ENCODE results near the gene SPATS2L.

The SPATS2L gene

GRCh38 chr2:200502196-200502595 lies 195.7 kb downstream of the SPATS2L start:
- H3K4me3 ChIP-seq (ENCODE audit: low read depth in 1 of 2, low read length in 2 of 2) = no peak overlapping the region

GRCh38 chr2:200506679-200507078 lies 200.2 kb downstream of the SPATS2L start:
- peaks cover 0 to 7% of the 10 kb centered on the region in 2 donors for H3K4me1 ChIP-seq (ENCODE audit: control insufficient read depth in 1 of 2, insufficient read depth in 2 of 2, low read length in 2 of 2)
- H3K4me3 ChIP-seq (ENCODE audit: low read depth in 1 of 2, low read length in 2 of 2) = no peak overlapping the region
- H3K9me3 ChIP-seq (ENCODE audit: control insufficient read depth in 1 of 2, low read length in 2 of 2) = no peaks in the 10 kb centered on the region
- H3K36me3 ChIP-seq (ENCODE audit: control insufficient read depth in 1 of 2, insufficient read depth in 2 of 2, low read length in 2 of 2) = peaks cover 8 to 29% of the 10 kb centered on the region in 2 donors
- H3K27me3 ChIP-seq (ENCODE audit: low read depth, low read length) = no peaks in the 10 kb centered on the region
- H3K27ac ChIP-seq (ENCODE audit: low read length) = no peak overlapping the region

More at GRCh38 chr2:200502196-200502595, 195.7 kb downstream of the SPATS2L start:
- Histone ChIP-seq H3K27me3 (ENCODE audit: low read depth, low read length) (no peaks in the 10 kb centered on the region), H3K4me1 (ENCODE audit: control insufficient read depth in 1 of 2, insufficient read depth in 2 of 2, low read length in 2 of 2) (no peaks in the 10 kb centered on the region), H3K27ac (ENCODE audit: low read length) (no peak overlapping the region), H3K9me3 (ENCODE audit: control insufficient read depth in 1 of 2, low read length in 2 of 2) (no peaks in the 10 kb centered on the region), H3K36me3 (ENCODE audit: control insufficient read depth in 1 of 2, insufficient read depth in 2 of 2, low read length in 2 of 2) (peaks cover 18 to 33% of the 10 kb centered on the region in 2 donors)

GRCh38 chr2:200507179-200507578 lies 200.7 kb downstream of the SPATS2L start:
- no peak overlapping the region for H3K4me3 ChIP-seq (ENCODE audit: low read depth in 1 of 2, low read length in 2 of 2)
- no peaks in the 10 kb centered on the region for H3K27me3 ChIP-seq (ENCODE audit: low read depth, low read length)
- peaks cover 8 to 29% of the 10 kb centered on the region in 2 donors for H3K36me3 ChIP-seq (ENCODE audit: control insufficient read depth in 1 of 2, insufficient read depth in 2 of 2, low read length in 2 of 2)
- no peak overlapping the region for H3K27ac ChIP-seq (ENCODE audit: low read length)
- peaks cover 0 to 7% of the 10 kb centered on the region in 2 donors for H3K4me1 ChIP-seq (ENCODE audit: control insufficient read depth in 1 of 2, insufficient read depth in 2 of 2, low read length in 2 of 2)
- H3K9me3 ChIP-seq (ENCODE audit: control insufficient read depth in 1 of 2, low read length in 2 of 2) = no peaks in the 10 kb centered on the region

- no peaks in the 10 kb centered on the region for H3K9me3 ChIP-seq (ENCODE audit: control insufficient read depth in 1 of 2, low read length in 2 of 2)
- H3K27me3 ChIP-seq (ENCODE audit: low read depth, low read length) = no peaks in the 10 kb centered on the region
- H3K36me3 ChIP-seq (ENCODE audit: control insufficient read depth in 1 of 2, insufficient read depth in 2 of 2, low read length in 2 of 2) = peaks cover 0 to 17% of the 10 kb centered on the region in 2 donors
- peak overlapping the region; percentile 79 to 88 for H3K4me3 ChIP-seq (ENCODE audit: low read depth in 1 of 2, low read length in 2 of 2)
- H3K4me1 ChIP-seq (ENCODE audit: control insufficient read depth in 1 of 2, insufficient read depth in 2 of 2, low read length in 2 of 2) = peaks cover 0 to 7% of the 10 kb centered on the region in 2 donors
- H3K27ac ChIP-seq (ENCODE audit: low read length) = peak overlapping the region; percentile 86
Measured at GRCh38 chr2:200509235-200509611, 202.7 kb downstream of the SPATS2L start.

- H3K4me3 ChIP-seq (ENCODE audit: low read depth in 1 of 2, low read length in 2 of 2) = peak within 1 kb of the TSS; percentile 79 to 88
- H3K4me1 ChIP-seq (ENCODE audit: control insufficient read depth in 1 of 2, insufficient read depth in 2 of 2, low read length in 2 of 2) = peaks cover 0 to 7% of the 10 kb centered on the region in 2 donors
- peaks cover 0 to 12% of the 10 kb centered on the region in 2 donors for H3K36me3 ChIP-seq (ENCODE audit: control insufficient read depth in 1 of 2, insufficient read depth in 2 of 2, low read length in 2 of 2)
- H3K27me3 ChIP-seq (ENCODE audit: low read depth, low read length) = no peaks in the 10 kb centered on the region
- H3K9me3 ChIP-seq (ENCODE audit: control insufficient read depth in 1 of 2, low read length in 2 of 2) = no peaks in the 10 kb centered on the region
- H3K27ac ChIP-seq (ENCODE audit: low read length) = peak within 1 kb of the TSS; percentile 86
Measured at GRCh38 chr2:200509612-200510433, 203.3 kb downstream of the SPATS2L start, which contains the start of gene KCTD18. Gene KCTD18 (minus strand): TSS chr2:200510068. CDS start chr2:200507016, 3,052 bp downstream.

- Histone ChIP-seq H3K27ac (ENCODE audit: low read length) (no peak overlapping the region), H3K4me1 (ENCODE audit: control insufficient read depth in 1 of 2, insufficient read depth in 2 of 2, low read length in 2 of 2) (no peaks in the 10 kb centered on the region), H3K9me3 (ENCODE audit: control insufficient read depth in 1 of 2, low read length in 2 of 2) (no peaks in the 10 kb centered on the region), H3K27me3 (ENCODE audit: low read depth, low read length) (no peaks in the 10 kb centered on the region), H3K36me3 (ENCODE audit: control insufficient read depth in 1 of 2, insufficient read depth in 2 of 2, low read length in 2 of 2) (no peaks in the 10 kb centered on the region), H3K4me3 (ENCODE audit: low read depth in 1 of 2, low read length in 2 of 2) (no peak overlapping the region)
Measured at GRCh38 chr2:200515155-200515554, 208.7 kb downstream of the SPATS2L start.

GRCh38 chr2:200523158-200523557 lies 216.7 kb downstream of the SPATS2L start:
- Histone ChIP-seq H3K9me3 (ENCODE audit: control insufficient read depth in 1 of 2, low read length in 2 of 2) (no peaks in the 10 kb centered on the region), H3K27me3 (ENCODE audit: low read depth, low read length) (no peaks in the 10 kb centered on the region), H3K4me1 (ENCODE audit: control insufficient read depth in 1 of 2, insufficient read depth in 2 of 2, low read length in 2 of 2) (peaks cover 9% of the 10 kb centered on the region in 2 donors), H3K36me3 (ENCODE audit: control insufficient read depth in 1 of 2, insufficient read depth in 2 of 2, low read length in 2 of 2) (no peaks in the 10 kb centered on the region), H3K27ac (ENCODE audit: low read length) (no peak overlapping the region), H3K4me3 (ENCODE audit: low read depth in 1 of 2, low read length in 2 of 2) (no peak overlapping the region)

GRCh38 chr2:200523604-200524003 lies 217.1 kb downstream of the SPATS2L start:
- Histone ChIP-seq H3K9me3 (ENCODE audit: control insufficient read depth in 1 of 2, low read length in 2 of 2) (no peaks in the 10 kb centered on the region), H3K4me1 (ENCODE audit: control insufficient read depth in 1 of 2, insufficient read depth in 2 of 2, low read length in 2 of 2) (peaks cover 9% of the 10 kb centered on the region in 2 donors), H3K36me3 (ENCODE audit: control insufficient read depth in 1 of 2, insufficient read depth in 2 of 2, low read length in 2 of 2) (no peaks in the 10 kb centered on the region), H3K4me3 (ENCODE audit: low read depth in 1 of 2, low read length in 2 of 2) (no peak overlapping the region), H3K27me3 (ENCODE audit: low read depth, low read length) (no peaks in the 10 kb centered on the region), H3K27ac (ENCODE audit: low read length) (no peak overlapping the region)

- Histone ChIP-seq H3K27ac (ENCODE audit: low read length) (no peak overlapping the region), H3K36me3 (ENCODE audit: control insufficient read depth in 1 of 2, insufficient read depth in 2 of 2, low read length in 2 of 2) (no peaks in the 10 kb centered on the region), H3K27me3 (ENCODE audit: low read depth, low read length) (no peaks in the 10 kb centered on the region), H3K9me3 (ENCODE audit: control insufficient read depth in 1 of 2, low read length in 2 of 2) (no peaks in the 10 kb centered on the region), H3K4me1 (ENCODE audit: control insufficient read depth in 1 of 2, insufficient read depth in 2 of 2, low read length in 2 of 2) (peaks cover 9% of the 10 kb centered on the region in 2 donors), H3K4me3 (ENCODE audit: low read depth in 1 of 2, low read length in 2 of 2) (peak overlapping the region; percentile 72 to 96)
Measured at GRCh38 chr2:200525066-200525465, 218.6 kb downstream of the SPATS2L start.

- peak overlapping the region; percentile 72 to 96 for H3K4me3 ChIP-seq (ENCODE audit: low read depth in 1 of 2, low read length in 2 of 2)
- H3K27ac ChIP-seq (ENCODE audit: low read length) = peak overlapping the region; percentile 71
Measured at GRCh38 chr2:200525551-200525881, 219.0 kb downstream of the SPATS2L start.

GRCh38 chr2:200525882-200526651 lies 219.6 kb downstream of the SPATS2L start, which contains the start of gene SGO2:
Gene SGO2 (plus strand): TSS chr2:200526207. CDS start chr2:200532976, 6,769 bp downstream.
- Histone ChIP-seq H3K27ac (ENCODE audit: low read length) (peak within 1 kb of the TSS; percentile 71), H3K4me1 (ENCODE audit: control insufficient read depth in 1 of 2, insufficient read depth in 2 of 2, low read length in 2 of 2) (peaks cover 9% of the 10 kb centered on the region in 2 donors), H3K36me3 (ENCODE audit: control insufficient read depth in 1 of 2, insufficient read depth in 2 of 2, low read length in 2 of 2) (no peaks in the 10 kb centered on the region), H3K9me3 (ENCODE audit: control insufficient read depth in 1 of 2, low read length in 2 of 2) (no peaks in the 10 kb centered on the region), H3K4me3 (ENCODE audit: low read depth in 1 of 2, low read length in 2 of 2) (peak within 1 kb of the TSS; percentile 72 to 96), H3K27me3 (ENCODE audit: low read depth, low read length) (no peaks in the 10 kb centered on the region)

More at GRCh38 chr2:200525551-200525881, 219.0 kb downstream of the SPATS2L start:
- Histone ChIP-seq H3K27me3 (ENCODE audit: low read depth, low read length) (no peaks in the 10 kb centered on the region), H3K9me3 (ENCODE audit: control insufficient read depth in 1 of 2, low read length in 2 of 2) (no peaks in the 10 kb centered on the region), H3K4me1 (ENCODE audit: control insufficient read depth in 1 of 2, insufficient read depth in 2 of 2, low read length in 2 of 2) (peaks cover 9% of the 10 kb centered on the region in 2 donors), H3K36me3 (ENCODE audit: control insufficient read depth in 1 of 2, insufficient read depth in 2 of 2, low read length in 2 of 2) (no peaks in the 10 kb centered on the region)
